AG09309 (cell line): ENCODE data around the gene POGLUT2.

Experiments
- DNase-seq: peaks from one replicate; pipeline ENCODE4 v3.0.0-alpha.2; 2010; ENCODE audit warnings: low read depth
- H3K4me3 ChIP-seq: 2 replicates; pipeline ENCODE4 v1.5.1; 2011; ENCODE audit warnings: mild to moderate bottlenecking, low read depth, low read length, moderate library complexity; ENCODE audit not compliant: control insufficient read depth
- CTCF ChIP-seq: IDR thresholded peaks from 2 replicates; pipeline ENCODE4 v1.5.1; 2011; ENCODE audit warnings: mild to moderate bottlenecking, low read depth, low read length, inconsistent platforms; ENCODE audit not compliant: insufficient read depth, control insufficient read depth; ENCODE audit errors: missing control alignments

Gene POGLUT2

GRCh38 chr13:102770435-102770834, 28.3 kb downstream of the POGLUT2 start:
- H3K4me3 ChIP-seq, result no peak overlapping the region
- TF ChIP-seq CTCF, result no peak
- DNase-seq, result no peak

GRCh38 chr13:102769679-102770078, 29.1 kb downstream of the POGLUT2 start:
- no peak for TF ChIP-seq CTCF
- no peak for DNase-seq
- H3K4me3 ChIP-seq, result no peak overlapping the region

GRCh38 chr13:102768909-102769308, 29.9 kb downstream of the POGLUT2 start:
- no peak for TF ChIP-seq CTCF
- no peak overlapping the region for H3K4me3 ChIP-seq
- no peak for DNase-seq

GRCh38 chr13:102763741-102764140, 35.0 kb downstream of the POGLUT2 start:
- TF ChIP-seq CTCF, result no peak
- no peak for DNase-seq
- no peak overlapping the region for H3K4me3 ChIP-seq

GRCh38 chr13:102761071-102761470, 37.7 kb downstream of the POGLUT2 start:
- DNase-seq, result no peak
- TF ChIP-seq CTCF, result no peak
- no peak overlapping the region for H3K4me3 ChIP-seq

- no peak overlapping the region for H3K4me3 ChIP-seq
- no peak for DNase-seq
- no peak for TF ChIP-seq CTCF
Measured at GRCh38 chr13:102758842-102759241, 39.9 kb downstream of the POGLUT2 start.

- DNase-seq, result no peak
- no peak overlapping the region for H3K4me3 ChIP-seq
- no peak for TF ChIP-seq CTCF
Measured at GRCh38 chr13:102757006-102757405, 41.8 kb downstream of the POGLUT2 start.
